Measurements from ENCODE around the gene BAHD1. TPM values are rescaled to one million over a fixed set of nuclear protein-coding genes. Genes with fewer than 3 reads are reported as not detected.
"Not testable (repeated sequence)": the region's sequence is repeated elsewhere in the genome, so short reads cannot be mapped to it uniquely, and the experiment has no call there.

BAHD1 gene
- total RNA-seq, 2 experiments from 2014 or later: 9.9 to 11.7 TPM

GRCh38 chr15:40451527-40452158, 10.9 kb downstream of the BAHD1 start:
- H3K9me3 Mint-ChIP-seq: no peaks in the 10 kb centered on the region
- H3K4me3 Mint-ChIP-seq: no peak overlapping the region
- DNase-seq: no peak
- no peaks in the 10 kb centered on the region for H3K27me3 Mint-ChIP-seq (ENCODE audit: low read depth)
- CTCF ChIA-PET: interaction anchor here (0.7 to 0.9 kb wide), 3 partner anchors 85 to 405 kb away, joined by 3 read pairs; no protein-coding TSS in a partner anchor
- H3K27ac Mint-ChIP-seq: peak overlapping the region; percentile 58
- intact Hi-C loops (cut with micrococcal nuclease): loop anchor here (1.0 to 2.0 kb wide), 3 partner anchors 9 to 41 kb away; partner anchors contain the start of gene CHST14
- H3K36me3 Mint-ChIP-seq (ENCODE audit: low read depth): no peaks in the 10 kb centered on the region
- peaks cover 76% of the 10 kb centered on the region for H3K4me1 Mint-ChIP-seq (ENCODE audit: low read depth)

GRCh38 chr15:40452296-40453090, 11.7 kb downstream of the BAHD1 start:
- Mint-ChIP-seq H3K4me3 (no peak overlapping the region), H3K36me3 (ENCODE audit: low read depth) (no peaks in the 10 kb centered on the region), H3K9me3 (no peaks in the 10 kb centered on the region), H3K27ac (peak overlapping the region; percentile 33), H3K4me1 (ENCODE audit: low read depth) (peaks cover 83% of the 10 kb centered on the region), H3K27me3 (ENCODE audit: low read depth) (no peaks in the 10 kb centered on the region)
- CTCF ChIA-PET: interaction anchor here (0.9 to 2.0 kb wide), 4 partner anchors 10 to 348 kb away, joined by 3 to 8 read pairs (median 3); partner anchors contain the start of gene BAHD1
- intact Hi-C loops (cut with micrococcal nuclease): loop anchor here (1.0 to 2.0 kb wide), 3 partner anchors 10 to 40 kb away; partner anchors contain the start of gene CHST14
- peak; percentile 39 for DNase-seq

- not testable (repeated sequence) for H3K27me3 Mint-ChIP-seq (ENCODE audit: low read depth); H3K9me3 Mint-ChIP-seq; H3K36me3 Mint-ChIP-seq (ENCODE audit: low read depth)
- Mint-ChIP-seq H3K4me3 (peak overlapping the region; percentile 46), H3K27ac (peak overlapping the region; percentile 68), H3K4me1 (ENCODE audit: low read depth) (peaks cover 84% of the 10 kb centered on the region)
- intact Hi-C loops (cut with micrococcal nuclease): loop anchor here (2.0 kb wide), 2 partner anchors 17 to 39 kb away; partner anchors contain the start of gene CHST14
- peak; percentile 60 for DNase-seq
- CTCF ChIA-PET: interaction anchor here (0.6 to 2.0 kb wide), 4 partner anchors 10 to 249 kb away, joined by 3 to 8 read pairs (median 3); partner anchors contain the start of gene BAHD1
Observed at GRCh38 chr15:40453941-40454340, 13.2 kb downstream of the BAHD1 start.

GRCh38 chr15:40454904-40455391, 14.2 kb downstream of the BAHD1 start:
- intact Hi-C loops (cut with micrococcal nuclease): no loop called here

GRCh38 chr15:40456299-40456712, 15.6 kb downstream of the BAHD1 start:
- no peak overlapping the region for H3K27ac Mint-ChIP-seq

More at GRCh38 chr15:40454904-40455391, 14.2 kb downstream of the BAHD1 start:
- DNase-seq: peak; percentile 55
- Mint-ChIP-seq H3K27ac (peak overlapping the region; percentile 6), H3K4me1 (ENCODE audit: low read depth) (peaks cover 79% of the 10 kb centered on the region), H3K27me3 (ENCODE audit: low read depth) (no peaks in the 10 kb centered on the region), H3K4me3 (peak overlapping the region; percentile 17), H3K9me3 (no peaks in the 10 kb centered on the region), H3K36me3 (ENCODE audit: low read depth) (no peaks in the 10 kb centered on the region)
- CTCF ChIA-PET: interaction anchor here (0.6 to 1.4 kb wide), 4 partner anchors 11 to 544 kb away, joined by 3 to 7 read pairs (median 4); no protein-coding TSS in a partner anchor

GRCh38 chr15:40456738-40457137, 16.0 kb downstream of the BAHD1 start:
- H3K27ac Mint-ChIP-seq: peak overlapping the region; percentile 61
- H3K4me1 Mint-ChIP-seq (ENCODE audit: low read depth): peaks cover 64% of the 10 kb centered on the region

More at GRCh38 chr15:40456299-40456712, 15.6 kb downstream of the BAHD1 start:
- DNase-seq: no peak
- Mint-ChIP-seq H3K4me3 (no peak overlapping the region), H3K9me3 (no peaks in the 10 kb centered on the region), H3K27me3 (ENCODE audit: low read depth) (no peaks in the 10 kb centered on the region), H3K4me1 (ENCODE audit: low read depth) (peaks cover 68% of the 10 kb centered on the region), H3K36me3 (ENCODE audit: low read depth) (no peaks in the 10 kb centered on the region)
- intact Hi-C loops (cut with micrococcal nuclease): no loop called here
- CTCF ChIA-PET: interaction anchor here (1.0 to 1.4 kb wide), 2 partner anchors 51 to 112 kb away, joined by 4 to 5 read pairs; no protein-coding TSS in a partner anchor

GRCh38 chr15:40458495-40459371, 18.0 kb downstream of the BAHD1 start:
- Mint-ChIP-seq H3K27ac (no peak overlapping the region), H3K36me3 (ENCODE audit: low read depth) (no peaks in the 10 kb centered on the region), H3K9me3 (no peaks in the 10 kb centered on the region), H3K4me3 (no peak overlapping the region), H3K27me3 (ENCODE audit: low read depth) (no peaks in the 10 kb centered on the region), H3K4me1 (ENCODE audit: low read depth) (peaks cover 44% of the 10 kb centered on the region)
- intact Hi-C loops (cut with micrococcal nuclease): no loop called here
- CTCF ChIA-PET: interaction anchor here (1.1 to 1.2 kb wide), 2 partner anchors 11 to 49 kb away, joined by 3 read pairs; no protein-coding TSS in a partner anchor
- no peak for DNase-seq

More at GRCh38 chr15:40456738-40457137, 16.0 kb downstream of the BAHD1 start:
- Mint-ChIP-seq H3K27me3 (ENCODE audit: low read depth) (no peaks in the 10 kb centered on the region), H3K9me3 (no peaks in the 10 kb centered on the region), H3K36me3 (ENCODE audit: low read depth) (no peaks in the 10 kb centered on the region), H3K4me3 (no peak overlapping the region)
- intact Hi-C loops (cut with micrococcal nuclease): no loop called here
- peak; percentile 41 for DNase-seq
- CTCF ChIA-PET: interaction anchor here (1.0 to 1.4 kb wide), 2 partner anchors 50 to 113 kb away, joined by 4 to 5 read pairs; no protein-coding TSS in a partner anchor

- Mint-ChIP-seq H3K9me3 (no peaks in the 10 kb centered on the region), H3K27me3 (ENCODE audit: low read depth) (no peaks in the 10 kb centered on the region), H3K36me3 (ENCODE audit: low read depth) (no peaks in the 10 kb centered on the region), H3K27ac (no peak overlapping the region), H3K4me3 (no peak overlapping the region), H3K4me1 (ENCODE audit: low read depth) (peaks cover 39% of the 10 kb centered on the region)
- CTCF ChIA-PET: no interaction called here
- intact Hi-C loops (cut with micrococcal nuclease): no loop called here
- no peak for DNase-seq
Observed at GRCh38 chr15:40459391-40460015, 18.8 kb downstream of the BAHD1 start.

- intact Hi-C loops (cut with micrococcal nuclease): no loop called here
- H3K36me3 Mint-ChIP-seq (ENCODE audit: low read depth): peaks cover 2% of the 10 kb centered on the region
- H3K4me3 Mint-ChIP-seq: no peak overlapping the region
- CTCF ChIA-PET: no interaction called here
- no peak overlapping the region for H3K27ac Mint-ChIP-seq
- H3K9me3 Mint-ChIP-seq: no peaks in the 10 kb centered on the region
- DNase-seq: no peak
- peaks cover 39% of the 10 kb centered on the region for H3K4me1 Mint-ChIP-seq (ENCODE audit: low read depth)
- no peaks in the 10 kb centered on the region for H3K27me3 Mint-ChIP-seq (ENCODE audit: low read depth)
Observed at GRCh38 chr15:40460404-40460803, 19.7 kb downstream of the BAHD1 start.

GRCh38 chr15:40461958-40462357, 21.2 kb downstream of the BAHD1 start:
- peaks cover 32% of the 10 kb centered on the region for H3K4me1 Mint-ChIP-seq (ENCODE audit: low read depth)
- no peaks in the 10 kb centered on the region for H3K27me3 Mint-ChIP-seq (ENCODE audit: low read depth)
- CTCF ChIA-PET: no interaction called here
- H3K36me3 Mint-ChIP-seq (ENCODE audit: low read depth): peaks cover 4% of the 10 kb centered on the region
- H3K9me3 Mint-ChIP-seq: no peaks in the 10 kb centered on the region
- H3K4me3 Mint-ChIP-seq: no peak overlapping the region
- H3K27ac Mint-ChIP-seq: no peak overlapping the region
- intact Hi-C loops (cut with micrococcal nuclease): no loop called here
- DNase-seq: no peak

GRCh38 chr15:40463279-40463678, 22.5 kb downstream of the BAHD1 start:
- peaks cover 30% of the 10 kb centered on the region for H3K4me1 Mint-ChIP-seq (ENCODE audit: low read depth)
- peaks cover 4% of the 10 kb centered on the region for H3K36me3 Mint-ChIP-seq (ENCODE audit: low read depth)
- no peaks in the 10 kb centered on the region for H3K9me3 Mint-ChIP-seq
- CTCF ChIA-PET: interaction anchor here (1.2 kb wide), 1 partner anchor 13 kb away, joined by 3 read pairs; no protein-coding TSS in a partner anchor
- no peak overlapping the region for H3K27ac Mint-ChIP-seq
- intact Hi-C loops (cut with micrococcal nuclease): no loop called here
- H3K27me3 Mint-ChIP-seq (ENCODE audit: low read depth): no peaks in the 10 kb centered on the region
- no peak for DNase-seq
- no peak overlapping the region for H3K4me3 Mint-ChIP-seq

Data from activated naive CD4-positive, alpha-beta T cell treated with anti-CD3 and anti-CD28 coated beads for 36 hours (primary cell).